HL-60 (cell line): ENCODE data around the gene POU3F2.

Experiments
- CTCF ChIP-seq: IDR thresholded peaks from one replicate; pipeline ENCODE4 v1.5.1; 2011; ENCODE audit warnings: low read length, control low read depth, inconsistent platforms; ENCODE audit not compliant: insufficient read depth
- POLR2AphosphoS5 ChIP-seq: IDR thresholded peaks from 2 replicates; pipeline ENCODE4 v1.6.1; 2012; ENCODE audit warnings: low read depth
- REST ChIP-seq: IDR thresholded peaks from 2 replicates; pipeline ENCODE4 v1.6.1; 2012; ENCODE audit warnings: low read depth; ENCODE audit not compliant: insufficient replicate concordance

GRCh38 chr6:98847779-98848538 is 13.6 kb downstream of the POU3F2 start:
- TF ChIP-seq CTCF (no peak), REST (no peak), POLR2AphosphoS5 (no peak)
